ENCODE results near the gene HMCN2. TPM values are rescaled to one million over a fixed set of nuclear protein-coding genes. Genes with fewer than 3 reads are reported as not detected.

HMCN2 gene
- total and polyA plus RNA-seq, 2 of the 4 experiments (the other 2 are of a cell fraction) = 0.02 TPM; not detected in 1

DNA sequence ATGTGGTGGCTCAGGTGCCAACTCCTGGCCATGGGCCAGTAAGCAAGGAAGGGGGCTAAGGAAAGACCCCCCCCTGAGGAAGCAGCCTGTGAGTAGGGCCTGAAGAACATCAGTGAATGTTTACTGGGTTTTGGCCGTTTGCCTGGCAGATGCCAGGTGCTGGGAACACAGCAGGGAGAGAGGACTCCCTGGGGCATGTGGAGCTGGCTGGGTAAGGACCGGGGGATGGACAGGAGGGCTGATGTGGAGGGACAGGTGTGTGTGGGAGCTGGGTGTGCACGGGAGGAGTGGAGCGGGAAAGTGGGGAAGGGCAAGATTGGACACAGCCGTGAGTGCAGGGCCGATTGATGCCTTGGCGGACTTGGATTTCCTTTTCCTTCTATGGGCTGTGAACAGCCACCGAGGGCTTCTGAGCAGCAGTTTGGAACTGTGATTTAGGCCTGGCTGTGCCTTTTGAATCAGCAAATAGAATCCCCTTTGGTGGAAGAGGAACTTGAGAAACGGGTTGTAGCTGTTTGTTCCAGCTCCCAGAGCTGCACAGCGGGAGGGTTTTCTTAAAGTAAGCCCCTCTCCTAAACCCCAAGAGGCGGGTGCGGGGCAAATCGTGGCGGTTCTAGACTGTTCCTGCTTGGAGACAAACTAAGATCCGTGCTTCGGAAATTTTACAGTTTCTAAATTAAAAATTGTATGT lies 3.1 kb downstream of the HMCN2 start:
- Histone ChIP-seq H3K27ac (ENCODE audit: insufficient read depth, low read length) (no peak overlapping the region), H3K14ac (replicated peaks; ENCODE audit: low read depth, low read length) (no peak overlapping the region), H2AK5ac (ENCODE audit: low read depth, low read length) (no peak overlapping the region), H3K9ac (ENCODE audit: low read depth, low read length) (no peak overlapping the region), H3K4me1 (ENCODE audit: control insufficient read depth, insufficient read depth, low read length) (peaks cover 2% of the 10 kb centered on the region; the same call in 1 of the 2 replicates), H2AK9ac (replicated peaks; ENCODE audit: low read depth, low read length, poor library complexity) (no peak overlapping the region), H4K20me1 (ENCODE audit: insufficient read depth, low read length) (no peaks in the 10 kb centered on the region), H3K4me2 (ENCODE audit: low read depth, low read length) (no peak overlapping the region), H3K4me3 (ENCODE audit: insufficient read depth, low read depth, low read length) (no peak overlapping the region), H4K91ac (ENCODE audit: insufficient read depth, low read depth, low read length) (no peak overlapping the region), H3K9me1 (ENCODE audit: insufficient read depth, low read length) (no peaks in the 10 kb centered on the region), H2BK20ac (ENCODE audit: low read depth, low read length) (no peak overlapping the region), H3K27me3 (ENCODE audit: control insufficient read depth, insufficient read depth, low read length) (peaks cover 71% of the 10 kb centered on the region), H2BK5ac (ENCODE audit: low read depth, low read length, poor library complexity, severe bottlenecking) (no peak overlapping the region), H4K5ac (ENCODE audit: low read depth, low read length) (no peak overlapping the region), H3K9me3 (ENCODE audit: control insufficient read depth, insufficient read depth, low read length) (no peaks in the 10 kb centered on the region), H3K18ac (ENCODE audit: low read depth, low read length) (no peak overlapping the region), H3K36me3 (ENCODE audit: control insufficient read depth, insufficient read depth, low read length) (no peaks in the 10 kb centered on the region), H2BK120ac (ENCODE audit: low read depth, low read length) (no peak overlapping the region), H3K23ac (ENCODE audit: low read depth, low read length) (no peak overlapping the region), H2BK15ac (ENCODE audit: low read depth, low read length) (no peak overlapping the region), H3K4ac (ENCODE audit: low read depth, low read length) (no peak overlapping the region), H3K79me1 (ENCODE audit: low read depth in 1 of 2, low read length in 2 of 2) (no peaks in the 10 kb centered on the region), H2AFZ (replicated peaks; ENCODE audit: low read length, poor library complexity) (no peak overlapping the region), H4K8ac (ENCODE audit: low read depth in 2 of 2, low read length in 2 of 2) (no peak overlapping the region), H3K56ac (ENCODE audit: extremely low read depth, insufficient read depth, low read length) (no peak overlapping the region)
- WGBS, 2 experiments (ENCODE audit: extremely low coverage in 2 of 2, insufficient read length in 1 of 2) = 55% methylated on average over 4 of the region's 16 CpGs; no CpG with 5 or more reads in 1 of the 2 experiments
- DNase-seq (no peak), ATAC-seq (ENCODE audit: low read depth) (no peak)
- dilution Hi-C loops (cut with HindIII; ENCODE audit: low sequenced_read_pairs, unreplicated experiment) = no loop called here
- intact Hi-C loops (cut with micrococcal nuclease) = no loop called here
- in situ Hi-C loops (cut with MboI; ENCODE audit: low sequenced_read_pairs) = no loop called here
- BruUV-seq (replicated peaks) = no TSS peak
- POLR2A ChIA-PET (ENCODE audit: unreplicated experiment) = no interaction called here
- CTCF ChIA-PET = no interaction called here
- TF ChIP-seq CEBPB (IDR thresholded peaks at IDR 0.05; ENCODE audit: low read depth, low read length) (no peak), RFX5 (IDR thresholded peaks at IDR 0.05; ENCODE audit: low read depth, low read length) (no peak), NFE2L2 (IDR thresholded peaks at IDR 0.05; ENCODE audit: low read depth, low read length) (no peak), MAFK (IDR thresholded peaks at IDR 0.05; ENCODE audit: low read depth, low read length) (no peak), USF2 (IDR thresholded peaks at IDR 0.05; ENCODE audit: low read depth, low read length) (no peak), BHLHE40 (IDR thresholded peaks at IDR 0.05; ENCODE audit: low read depth, low read length) (no peak), SMC3 (IDR thresholded peaks at IDR 0.05; ENCODE audit: low read depth, low read length) (no peak), CHD1 (IDR thresholded peaks at IDR 0.05; ENCODE audit: low read depth, low read length) (no peak), MXI1 (IDR thresholded peaks at IDR 0.05; ENCODE audit: borderline replicate concordance, low read depth, low read length) (no peak), RCOR1 (IDR thresholded peaks at IDR 0.05; ENCODE audit: insufficient replicate concordance, low read length) (no peak), MAZ (IDR thresholded peaks at IDR 0.05; ENCODE audit: borderline replicate concordance, low read depth, low read length) (no peak), FOS (IDR thresholded peaks at IDR 0.05; ENCODE audit: low read depth, low read length) (no peak), POLR2A (IDR thresholded peaks at IDR 0.05; ENCODE audit: low read depth, low read length) (no peak)
- TF ChIP-seq, protein P1, sequence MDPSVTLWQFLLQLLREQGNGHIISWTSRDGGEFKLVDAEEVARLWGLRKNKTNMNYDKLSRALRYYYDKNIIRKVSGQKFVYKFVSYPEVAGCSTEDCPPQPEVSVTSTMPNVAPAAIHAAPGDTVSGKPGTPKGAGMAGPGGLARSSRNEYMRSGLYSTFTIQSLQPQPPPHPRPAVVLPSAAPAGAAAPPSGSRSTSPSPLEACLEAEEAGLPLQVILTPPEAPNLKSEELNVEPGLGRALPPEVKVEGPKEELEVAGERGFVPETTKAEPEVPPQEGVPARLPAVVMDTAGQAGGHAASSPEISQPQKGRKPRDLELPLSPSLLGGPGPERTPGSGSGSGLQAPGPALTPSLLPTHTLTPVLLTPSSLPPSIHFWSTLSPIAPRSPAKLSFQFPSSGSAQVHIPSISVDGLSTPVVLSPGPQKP (IDR thresholded peaks at IDR 0.05; ENCODE audit: borderline replicate concordance, low read depth, low read length) = no peak
- TF ChIP-seq, protein P2, sequence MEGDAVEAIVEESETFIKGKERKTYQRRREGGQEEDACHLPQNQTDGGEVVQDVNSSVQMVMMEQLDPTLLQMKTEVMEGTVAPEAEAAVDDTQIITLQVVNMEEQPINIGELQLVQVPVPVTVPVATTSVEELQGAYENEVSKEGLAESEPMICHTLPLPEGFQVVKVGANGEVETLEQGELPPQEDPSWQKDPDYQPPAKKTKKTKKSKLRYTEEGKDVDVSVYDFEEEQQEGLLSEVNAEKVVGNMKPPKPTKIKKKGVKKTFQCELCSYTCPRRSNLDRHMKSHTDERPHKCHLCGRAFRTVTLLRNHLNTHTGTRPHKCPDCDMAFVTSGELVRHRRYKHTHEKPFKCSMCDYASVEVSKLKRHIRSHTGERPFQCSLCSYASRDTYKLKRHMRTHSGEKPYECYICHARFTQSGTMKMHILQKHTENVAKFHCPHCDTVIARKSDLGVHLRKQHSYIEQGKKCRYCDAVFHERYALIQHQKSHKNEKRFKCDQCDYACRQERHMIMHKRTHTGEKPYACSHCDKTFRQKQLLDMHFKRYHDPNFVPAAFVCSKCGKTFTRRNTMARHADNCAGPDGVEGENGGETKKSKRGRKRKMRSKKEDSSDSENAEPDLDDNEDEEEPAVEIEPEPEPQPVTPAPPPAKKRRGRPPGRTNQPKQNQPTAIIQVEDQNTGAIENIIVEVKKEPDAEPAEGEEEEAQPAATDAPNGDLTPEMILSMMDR (conservative IDR thresholded peaks at IDR 0.05; ENCODE audit: low read depth, low read length) = no peak
